GM10847 (cell line): ENCODE results near the gene WNT9B.

ENCODE experiments used
- POLR2A ChIP-seq: IDR thresholded peaks from 2 replicates; pipeline ENCODE4 v1.6.1; 2011; ENCODE audit not compliant: insufficient read length; ENCODE audit errors: extremely low read depth

WNT9B gene

GRCh38 chr17:46865100-46865499 lies 13.7 kb downstream of the WNT9B start:
- no peak for TF ChIP-seq POLR2A

GRCh38 chr17:46866325-46866724 lies 14.9 kb downstream of the WNT9B start:
- no peak for TF ChIP-seq POLR2A

- no peak for TF ChIP-seq POLR2A
Observed at GRCh38 chr17:46866747-46867146, 15.4 kb downstream of the WNT9B start.

- no peak for TF ChIP-seq POLR2A
Observed at GRCh38 chr17:46868689-46869187, 17.4 kb downstream of the WNT9B start.

GRCh38 chr17:46869296-46869695 lies 17.9 kb downstream of the WNT9B start:
- no peak for TF ChIP-seq POLR2A

- TF ChIP-seq POLR2A, result no peak
Observed at GRCh38 chr17:46869975-46870803, 18.8 kb downstream of the WNT9B start.

GRCh38 chr17:46872421-46872820 lies 21.0 kb downstream of the WNT9B start:
- TF ChIP-seq POLR2A, result no peak

- TF ChIP-seq POLR2A, result no peak
Observed at GRCh38 chr17:46873941-46874645, 22.7 kb downstream of the WNT9B start.

GRCh38 chr17:46874906-46875305 lies 23.5 kb downstream of the WNT9B start:
- no peak for TF ChIP-seq POLR2A

GRCh38 chr17:46875849-46876352 lies 24.5 kb downstream of the WNT9B start:
- no peak for TF ChIP-seq POLR2A

- no peak for TF ChIP-seq POLR2A
Observed at GRCh38 chr17:46876353-46876887, 25.0 kb downstream of the WNT9B start.

- TF ChIP-seq POLR2A, result no peak
Observed at GRCh38 chr17:46876926-46877325, 25.5 kb downstream of the WNT9B start.

GRCh38 chr17:46877466-46877865 lies 26.1 kb downstream of the WNT9B start:
- no peak for TF ChIP-seq POLR2A

GRCh38 chr17:46878055-46878454 lies 26.7 kb downstream of the WNT9B start:
- TF ChIP-seq POLR2A, result no peak

GRCh38 chr17:46879101-46879500 lies 27.7 kb downstream of the WNT9B start:
- no peak for TF ChIP-seq POLR2A

GRCh38 chr17:46881015-46881414 lies 29.6 kb downstream of the WNT9B start:
- TF ChIP-seq POLR2A, result no peak
